Neuron (in vitro differentiated cells): ENCODE data around the gene KIAA0930.

Experiments
- H2AFZ ChIP-seq: one replicate; pipeline ENCODE4 v1.6.1; 2013; ENCODE audit warnings: low read depth, mild to moderate bottlenecking, inconsistent platforms, low read length, moderate library complexity
- H3K27me3 ChIP-seq: one replicate; pipeline ENCODE4 v1.6.1; 2013; ENCODE audit warnings: low read length; ENCODE audit not compliant: insufficient read depth
- H3K36me3 ChIP-seq: one replicate; pipeline ENCODE4 v1.6.1; 2013; ENCODE audit warnings: low read length; ENCODE audit not compliant: insufficient read depth
- H3K4me1 ChIP-seq: one replicate; pipeline ENCODE4 v1.6.1; 2013; ENCODE audit warnings: low read length; ENCODE audit not compliant: insufficient read depth
- H3K4me3 ChIP-seq: 2 replicates; pipeline ENCODE4 v1.5.1; 2013; ENCODE audit warnings: mild to moderate bottlenecking, low read length, moderate library complexity
- H3K9me3 ChIP-seq: one replicate; pipeline ENCODE4 v1.6.1; 2013; ENCODE audit warnings: low read length

Gene KIAA0930

DNA sequence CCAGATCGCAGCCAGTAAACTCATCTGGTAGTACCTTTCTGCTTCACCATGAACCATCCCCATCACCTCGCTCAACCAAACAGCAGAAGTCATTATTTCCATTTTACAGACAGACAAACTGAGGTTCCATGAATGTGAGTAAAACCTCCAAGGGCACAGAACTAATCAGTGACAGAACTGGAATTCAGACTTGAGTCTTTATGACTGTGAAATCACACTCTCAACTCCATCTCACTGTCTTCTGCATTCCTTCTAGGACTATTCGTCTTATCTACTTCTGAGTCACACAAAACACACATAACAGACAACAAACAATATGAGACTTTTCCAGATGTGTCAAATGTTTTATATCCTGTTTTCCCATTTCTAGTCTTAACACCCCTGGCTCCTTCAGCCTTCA, 86.3 kb downstream of the KIAA0930 start:
- Histone ChIP-seq H3K36me3 (peaks cover 10% of the 10 kb centered on the region), H3K27me3 (no peaks in the 10 kb centered on the region), H2AFZ (no peak overlapping the region), H3K9me3 (no peaks in the 10 kb centered on the region), H3K4me3 (no peak overlapping the region), H3K4me1 (no peaks in the 10 kb centered on the region)

- no peaks in the 10 kb centered on the region for H3K9me3 ChIP-seq
- no peak overlapping the region for H2AFZ ChIP-seq
- H3K36me3 ChIP-seq = no peaks in the 10 kb centered on the region
- H3K4me3 ChIP-seq = no peak overlapping the region
- no peaks in the 10 kb centered on the region for H3K27me3 ChIP-seq
- H3K4me1 ChIP-seq = no peaks in the 10 kb centered on the region
Observed at GRCh38 chr22:45151503-45151902, 89.2 kb downstream of the KIAA0930 start.

- Histone ChIP-seq H3K36me3 (no peaks in the 10 kb centered on the region), H2AFZ (no peak overlapping the region), H3K4me1 (no peaks in the 10 kb centered on the region), H3K27me3 (no peaks in the 10 kb centered on the region), H3K9me3 (no peaks in the 10 kb centered on the region), H3K4me3 (no peak overlapping the region)
Observed at GRCh38 chr22:45150139-45150538, 90.6 kb downstream of the KIAA0930 start.

DNA sequence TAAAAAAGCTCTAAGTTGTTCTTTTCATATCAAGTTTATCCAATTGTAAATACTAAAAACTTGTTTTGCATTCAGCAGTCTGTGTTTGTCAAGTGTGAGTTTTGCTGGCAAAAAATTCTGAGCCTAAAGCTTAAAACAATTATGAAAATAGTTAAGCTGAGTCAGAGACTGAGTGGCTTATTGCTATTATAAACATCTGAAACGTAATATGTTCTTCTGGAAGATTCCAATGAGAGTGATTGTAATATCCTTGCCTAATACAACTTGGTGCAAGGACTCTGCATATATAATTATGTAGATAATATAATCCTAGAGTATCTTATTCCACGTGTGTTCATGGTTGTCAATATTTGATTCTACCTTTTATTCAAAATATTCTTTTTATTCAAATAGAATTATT, 91.0 kb downstream of the KIAA0930 start:
- Histone ChIP-seq H3K27me3 (no peaks in the 10 kb centered on the region), H3K36me3 (no peaks in the 10 kb centered on the region), H2AFZ (no peak overlapping the region), H3K4me1 (no peaks in the 10 kb centered on the region), H3K9me3 (no peaks in the 10 kb centered on the region), H3K4me3 (no peak overlapping the region)

GRCh38 chr22:45144916-45145315, 95.8 kb downstream of the KIAA0930 start:
- H3K9me3 ChIP-seq = no peaks in the 10 kb centered on the region
- no peaks in the 10 kb centered on the region for H3K4me1 ChIP-seq
- no peaks in the 10 kb centered on the region for H3K27me3 ChIP-seq
- no peaks in the 10 kb centered on the region for H3K36me3 ChIP-seq
- no peak overlapping the region for H2AFZ ChIP-seq
- H3K4me3 ChIP-seq = no peak overlapping the region

GRCh38 chr22:45142376-45142775, 98.3 kb downstream of the KIAA0930 start:
- Histone ChIP-seq H3K27me3 (no peaks in the 10 kb centered on the region), H3K4me3 (no peak overlapping the region), H2AFZ (no peak overlapping the region), H3K9me3 (no peaks in the 10 kb centered on the region), H3K36me3 (no peaks in the 10 kb centered on the region), H3K4me1 (no peaks in the 10 kb centered on the region)
